ENCODE measurements around the gene CLBA1. TPM values are rescaled to one million over a fixed set of nuclear protein-coding genes. Genes with fewer than 3 reads are reported as not detected.

The CLBA1 gene
- total RNA-seq, 1 experiment from 2014 or later, result 19.2 TPM

- Histone ChIP-seq H3K36me3 (ENCODE audit: low read depth, low read length) (no peaks in the 10 kb centered on the region), H3K9ac (ENCODE audit: low read length) (peak overlapping the region; percentile 52), H4K20me1 (ENCODE audit: low read length) (no peaks in the 10 kb centered on the region), H3K4me1 (ENCODE audit: insufficient read depth, low read length) (peaks cover 58% of the 10 kb centered on the region), H3K79me2 (ENCODE audit: low read length) (peaks cover 13% of the 10 kb centered on the region; the same call in 1 of the 2 replicates), H3K27ac (ENCODE audit: low read length) (peak overlapping the region; percentile 61), H3K9me3 (ENCODE audit: low read length) (no peaks in the 10 kb centered on the region), H3K4me2 (ENCODE audit: low read length) (peak overlapping the region; percentile 87), H3K4me3 (ENCODE audit: low read length) (peak overlapping the region; percentile 56), H3F3A (ENCODE audit: low read length, unreplicated experiment) (no peaks in the 10 kb centered on the region), H3K27me3 (ENCODE audit: low read length) (no peaks in the 10 kb centered on the region), H2AFZ (ENCODE audit: low read length) (peak overlapping the region; percentile 76), H3K9me2 (replicated peaks; ENCODE audit: low read length) (no peaks in the 10 kb centered on the region)
- CTCF ChIA-PET, result no interaction called here
- DNase-seq, result peak; percentile 70
- TF ChIP-seq EZH2phosphoT487 (IDR thresholded peaks at IDR 0.05; ENCODE audit: borderline replicate concordance, low read length) (no peak), CTCF (conservative IDR thresholded peaks at IDR 0.05; ENCODE audit: low read depth, low read length) (no peak), EZH2 (IDR thresholded peaks at IDR 0.05; ENCODE audit: low read length, unreplicated experiment) (no peak)
- intact Hi-C loops (cut with micrococcal nuclease), result no loop called here
- POLR2A ChIA-PET (ENCODE audit: unreplicated experiment), result no interaction called here
- BruUV-seq (replicated peaks), result no TSS peak
- peak; percentile 14 for ATAC-seq
Observed at GRCh38 chr14:104967386-104968152, 18.0 kb upstream of the CLBA1 start.

GRCh38 chr14:104968153-104968527 is 17.4 kb upstream of the CLBA1 start:
- Histone ChIP-seq H4K20me1 (ENCODE audit: low read length) (no peaks in the 10 kb centered on the region), H3K4me2 (ENCODE audit: low read length) (peak overlapping the region; percentile 87), H3F3A (ENCODE audit: low read length, unreplicated experiment) (no peaks in the 10 kb centered on the region), H3K27me3 (ENCODE audit: low read length) (no peaks in the 10 kb centered on the region), H3K9me3 (ENCODE audit: low read length) (no peaks in the 10 kb centered on the region), H3K36me3 (ENCODE audit: low read depth, low read length) (no peaks in the 10 kb centered on the region), H3K79me2 (ENCODE audit: low read length) (peaks cover 13% of the 10 kb centered on the region; the same call in 1 of the 2 replicates), H3K9ac (ENCODE audit: low read length) (peak overlapping the region; percentile 52), H3K4me3 (ENCODE audit: low read length) (peak overlapping the region; percentile 56), H3K27ac (ENCODE audit: low read length) (peak overlapping the region; percentile 61), H3K9me2 (replicated peaks; ENCODE audit: low read length) (no peaks in the 10 kb centered on the region), H2AFZ (ENCODE audit: low read length) (peak overlapping the region; percentile 76), H3K4me1 (ENCODE audit: insufficient read depth, low read length) (peaks cover 63% of the 10 kb centered on the region)
- ATAC-seq (peak; percentile 5; the same call in 1 of the 2 replicates), DNase-seq (peak; percentile 71)
- no peak for TF ChIP-seq EZH2phosphoT487 (IDR thresholded peaks at IDR 0.05; ENCODE audit: borderline replicate concordance, low read length)
- no peak for TF ChIP-seq CTCF (conservative IDR thresholded peaks at IDR 0.05; ENCODE audit: low read depth, low read length)
- no peak for TF ChIP-seq EZH2 (IDR thresholded peaks at IDR 0.05; ENCODE audit: low read length, unreplicated experiment)
- POLR2A ChIA-PET (ENCODE audit: unreplicated experiment), result no interaction called here
- BruUV-seq (replicated peaks), result no TSS peak
- CTCF ChIA-PET, result no interaction called here
- intact Hi-C loops (cut with micrococcal nuclease), result no loop called here

Measured in PC-3 (cell line).